Subcutaneous abdominal adipose tissue (tissue), 5 donors: ENCODE data around the gene MIS18BP1.

Source experiments
- H3K27ac ChIP-seq: one replicate; pipeline ENCODE4 v1.7.0; 2013; ENCODE audit warnings: low read depth, mild to moderate bottlenecking, inconsistent platforms, low read length, moderate library complexity
- H3K27me3 ChIP-seq, 5 donors: one replicate each; pipeline ENCODE4 v1.7.0; 2013; ENCODE audit warnings: low read length in 5 of 5, inconsistent platforms in 1 of 5; ENCODE audit not compliant: control insufficient read depth in 5 of 5, insufficient read depth in 4 of 5
- H3K36me3 ChIP-seq, 5 donors: one replicate each; pipeline ENCODE4 v1.7.0; 2013; ENCODE audit warnings: low read length in 5 of 5; ENCODE audit not compliant: control insufficient read depth in 5 of 5, insufficient read depth in 5 of 5
- H3K4me1 ChIP-seq, 5 donors: one replicate each; pipeline ENCODE4 v1.7.0; 2013; ENCODE audit warnings: low read length in 5 of 5, mild to moderate bottlenecking in 3 of 5, moderate library complexity in 1 of 5; ENCODE audit not compliant: control insufficient read depth in 5 of 5, insufficient read depth in 5 of 5
- H3K4me3 ChIP-seq, 5 donors: one replicate each; pipeline ENCODE4 v1.7.0; 2013; ENCODE audit warnings: low read length in 5 of 5, low read depth in 1 of 5
- H3K9ac ChIP-seq, 5 donors: one replicate each; pipeline ENCODE4 v1.7.0; 2013; ENCODE audit warnings: low read length in 5 of 5, mild to moderate bottlenecking in 4 of 5, moderate library complexity in 3 of 5
- H3K9me3 ChIP-seq, 5 donors: one replicate each; pipeline ENCODE4 v1.7.0; 2013; ENCODE audit warnings: low read length in 5 of 5; ENCODE audit not compliant: control insufficient read depth in 5 of 5
- donor health status: healthy.
- donor health status: healthy.
- donor health status: healthy.
- donor health status: healthy.
- donor health status: healthy.

The MIS18BP1 gene

DNA sequence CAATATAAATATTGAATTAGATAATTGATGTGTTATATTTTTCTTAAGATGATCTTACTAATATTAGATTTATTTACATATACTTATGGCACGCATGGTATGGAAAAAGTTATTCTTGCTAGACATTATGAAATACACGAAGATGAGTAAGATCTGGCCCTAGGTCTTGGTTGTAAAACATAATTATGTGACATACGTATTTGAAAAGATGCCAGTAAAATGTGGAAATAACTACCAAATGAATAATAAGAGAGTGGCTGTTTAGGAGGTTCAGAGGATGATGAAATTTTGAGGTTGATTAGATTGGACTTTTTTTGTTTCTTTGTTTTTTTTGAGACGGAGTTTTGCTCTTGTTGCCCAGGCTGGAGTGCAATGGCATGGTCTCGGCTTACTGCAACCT lies 75.9 kb downstream of the MIS18BP1 start:
- Histone ChIP-seq H3K9me3 (no peaks in the 10 kb centered on the region), H3K27me3 (no peaks in the 10 kb centered on the region)

DNA sequence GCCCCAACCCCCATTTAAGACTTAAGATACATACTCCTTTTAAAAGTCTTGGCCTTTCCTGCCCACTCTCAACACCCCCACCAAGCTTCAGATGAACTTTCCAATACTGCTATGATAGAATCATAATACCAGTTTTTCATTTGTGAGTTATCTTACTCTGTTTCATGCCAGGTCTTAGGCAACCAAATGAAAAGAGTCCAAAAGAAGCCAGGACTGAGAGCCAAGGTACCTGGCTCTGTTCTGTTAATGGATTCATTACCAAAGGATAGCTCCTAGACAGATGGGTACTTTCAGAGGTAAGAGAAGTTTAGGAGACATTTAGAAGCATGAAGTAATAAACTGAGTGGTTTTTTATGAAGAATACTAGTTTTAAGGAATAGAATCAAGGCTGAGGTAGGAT lies 83.1 kb downstream of the MIS18BP1 start:
- Histone ChIP-seq H3K27ac (no peak overlapping the region), H3K27me3 (no peaks in the 10 kb centered on the region), H3K9me3 (no peaks in the 10 kb centered on the region), H3K9ac (no peak overlapping the region), H3K4me3 (no peak overlapping the region), H3K36me3 (peaks cover 0 to 21% (median 5%) of the 10 kb centered on the region in 5 donors), H3K4me1 (no peaks in the 10 kb centered on the region)

More for the DNA sequence above, 75.9 kb downstream of the MIS18BP1 start:
- H3K4me3 ChIP-seq, result no peak overlapping the region
- H3K36me3 ChIP-seq, result peaks cover 0 to 8% (median 0%) of the 10 kb centered on the region in 5 donors
- H3K27ac ChIP-seq, result no peak overlapping the region
- no peak overlapping the region for H3K9ac ChIP-seq
- no peaks in the 10 kb centered on the region for H3K4me1 ChIP-seq

DNA sequence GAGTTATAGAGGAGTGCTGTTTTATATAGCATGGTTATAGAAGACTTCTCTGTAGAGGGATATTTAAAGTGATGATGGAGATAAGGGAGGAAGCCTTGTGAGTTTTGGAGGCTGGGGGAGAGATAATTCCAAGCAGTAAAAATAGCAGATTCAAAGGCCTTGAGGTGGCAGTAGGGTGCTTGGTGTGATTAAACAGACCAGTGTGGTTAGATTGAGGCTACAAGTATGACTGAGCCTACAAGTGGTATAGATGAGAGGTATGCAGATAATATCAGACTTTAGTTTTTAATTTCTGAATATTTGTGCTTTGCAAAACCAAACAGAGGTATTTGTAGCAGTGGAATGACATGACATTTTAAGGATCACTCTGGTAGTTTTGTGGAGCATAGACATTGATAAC lies 96.9 kb downstream of the MIS18BP1 start:
- Histone ChIP-seq H3K4me3 (no peak overlapping the region), H3K9me3 (no peaks in the 10 kb centered on the region), H3K27me3 (no peaks in the 10 kb centered on the region), H3K27ac (no peak overlapping the region), H3K4me1 (no peaks in the 10 kb centered on the region), H3K9ac (no peak overlapping the region), H3K36me3 (no peaks in the 10 kb centered on the region)
